Measurements from ENCODE around the gene PRKCA.
"Not testable (repeated sequence)": the region's sequence is repeated elsewhere in the genome, so short reads cannot be mapped to it uniquely, and the experiment has no call there.

Gene PRKCA

DNA sequence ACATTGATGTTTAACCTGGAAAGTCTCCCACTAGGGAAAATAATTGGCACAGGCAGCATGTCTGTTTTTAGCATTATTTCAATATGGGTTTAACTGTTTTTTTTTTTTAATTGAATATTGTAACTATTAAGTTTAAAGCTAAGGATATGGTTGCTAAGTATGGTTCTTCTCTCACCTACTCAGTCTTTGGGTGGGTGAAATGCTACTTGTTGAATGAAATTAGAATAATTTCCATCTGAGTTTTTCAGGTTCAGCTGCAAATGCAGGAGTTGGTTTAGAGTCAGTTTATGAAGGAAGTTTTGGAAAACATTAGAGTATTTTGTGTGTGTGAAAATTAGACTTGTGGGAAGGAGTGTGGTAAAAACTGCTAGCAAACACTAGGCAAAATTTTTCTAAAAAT, 93.5 kb downstream of the PRKCA start:
- no peak for DNase-seq

DNA sequence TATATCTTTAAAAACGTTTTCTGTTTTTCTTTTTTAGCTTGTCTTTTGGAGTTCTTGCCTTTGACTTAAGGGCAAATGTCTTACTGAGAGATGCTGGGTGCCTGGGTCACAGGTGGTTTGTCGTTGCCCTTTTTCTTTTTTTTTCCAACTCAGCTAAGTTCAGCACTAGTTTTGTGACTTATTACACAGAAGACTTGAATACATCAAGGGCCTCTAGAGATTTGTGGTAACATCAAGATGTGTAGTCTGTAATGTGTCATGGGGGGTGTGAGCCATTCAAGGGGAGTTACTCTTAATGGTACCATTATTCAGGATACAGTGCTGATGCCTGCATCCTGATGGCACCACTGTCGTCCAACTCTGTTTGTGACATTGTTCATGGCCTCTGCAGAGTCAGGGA, 95.1 kb downstream of the PRKCA start:
- DNase-seq, result no peak

DNA sequence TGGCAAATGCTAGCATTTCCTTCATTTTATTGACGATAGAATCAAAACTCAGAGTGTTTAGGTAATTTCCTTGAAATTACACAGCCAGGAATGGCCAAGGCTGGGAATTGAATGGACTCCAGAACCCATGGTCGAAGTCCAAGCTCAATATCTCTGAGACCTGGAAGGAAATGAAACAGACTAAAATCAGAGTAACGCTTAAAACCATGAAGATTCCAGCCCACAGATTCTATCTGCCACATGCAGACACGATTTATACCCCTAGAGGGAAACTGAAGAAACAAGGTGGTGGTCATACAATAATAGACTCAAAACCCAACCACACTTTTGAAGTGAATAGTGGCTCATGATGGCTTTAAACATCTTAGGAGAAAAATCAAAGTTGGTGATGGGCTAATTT, 95.6 kb downstream of the PRKCA start:
- DNase-seq, result no peak

DNA sequence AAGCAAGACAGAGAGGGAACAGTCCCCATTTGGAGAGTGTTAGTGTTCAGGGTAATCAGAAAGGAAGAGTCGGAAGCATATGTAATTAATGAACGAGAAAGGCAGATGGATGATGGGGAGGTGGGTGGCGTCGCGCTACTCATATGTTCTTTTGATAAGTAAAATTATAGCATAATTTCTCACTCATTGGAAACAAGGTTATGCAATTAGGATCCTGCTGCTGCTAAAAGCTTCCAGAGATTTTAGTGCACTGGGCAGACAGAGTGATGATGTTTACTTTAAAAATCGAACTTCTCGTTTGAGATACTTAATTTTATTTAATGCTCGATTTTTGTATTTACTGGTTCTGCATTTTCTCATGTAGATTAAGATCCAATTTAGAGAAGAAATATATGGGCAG, 96.2 kb downstream of the PRKCA start:
- no peak for DNase-seq

DNA sequence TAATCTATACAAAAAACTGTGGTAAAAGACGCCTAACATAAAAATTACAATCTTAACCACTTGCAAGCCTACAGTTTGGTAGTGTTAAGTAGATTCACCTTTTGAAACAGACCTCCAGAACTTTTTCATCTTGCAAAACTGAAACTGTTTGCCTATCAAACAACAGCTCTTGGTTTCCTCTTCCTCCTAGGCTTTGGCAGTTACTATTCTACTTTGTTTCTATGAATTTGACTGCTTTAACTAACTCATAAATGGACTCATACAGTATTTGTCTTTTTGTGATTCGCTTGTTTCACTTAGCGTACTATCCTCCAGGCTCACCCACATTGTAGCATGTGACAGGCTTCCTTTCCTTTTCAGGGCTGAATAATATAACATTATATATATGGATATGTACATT, 97.0 kb downstream of the PRKCA start:
- DNase-seq, result no peak

DNA sequence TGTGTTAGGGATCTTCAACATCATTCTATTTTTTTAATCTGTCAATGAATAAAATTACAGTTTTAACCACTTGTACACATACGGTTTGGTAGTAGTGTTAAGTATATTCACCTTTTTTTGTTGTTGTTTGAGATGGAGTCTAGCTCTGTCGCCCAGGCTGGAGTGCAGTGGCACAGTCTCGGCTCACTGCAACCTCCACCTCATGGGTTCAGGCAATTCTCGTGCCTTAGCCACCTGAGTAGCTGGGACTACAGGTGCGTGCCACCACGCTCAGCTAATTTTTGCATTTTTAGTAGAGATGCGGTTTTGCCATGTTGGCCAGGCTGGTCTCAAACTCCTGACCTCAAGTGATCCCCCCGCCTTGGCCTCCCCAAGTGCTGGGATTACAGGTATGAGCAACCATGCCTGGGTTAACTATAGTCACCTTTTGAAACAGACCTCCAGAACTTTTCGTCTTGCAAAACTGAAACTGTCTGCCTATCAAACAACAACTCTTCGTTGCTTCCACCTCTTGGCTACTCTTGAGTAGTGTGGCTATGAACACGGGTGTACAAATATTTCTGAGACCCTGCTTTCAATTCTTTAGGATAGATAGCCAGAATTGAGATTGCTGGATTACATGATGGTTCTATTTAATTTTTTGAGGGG, 97.8 kb downstream of the PRKCA start:
- DNase-seq, result not testable (repeated sequence)

DNA sequence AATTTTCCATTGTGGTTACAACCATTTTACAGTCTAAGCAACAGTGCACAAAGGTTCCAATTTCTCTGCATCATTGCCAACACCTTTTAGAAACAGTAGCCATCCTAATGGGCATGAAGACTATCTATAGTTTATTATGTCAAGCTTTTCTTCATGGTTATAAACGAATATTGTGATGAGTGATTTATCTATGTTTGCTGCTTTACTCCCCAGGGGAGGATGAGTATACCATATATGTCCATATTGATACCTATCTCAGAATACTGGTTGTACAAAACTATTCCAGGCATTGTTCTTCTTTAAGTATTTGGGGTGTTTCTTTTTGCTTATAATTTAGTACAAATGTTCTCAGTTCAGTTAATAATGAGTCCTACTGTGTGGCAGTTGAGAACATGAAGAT, 98.3 kb downstream of the PRKCA start:
- DNase-seq, result no peak

DNA sequence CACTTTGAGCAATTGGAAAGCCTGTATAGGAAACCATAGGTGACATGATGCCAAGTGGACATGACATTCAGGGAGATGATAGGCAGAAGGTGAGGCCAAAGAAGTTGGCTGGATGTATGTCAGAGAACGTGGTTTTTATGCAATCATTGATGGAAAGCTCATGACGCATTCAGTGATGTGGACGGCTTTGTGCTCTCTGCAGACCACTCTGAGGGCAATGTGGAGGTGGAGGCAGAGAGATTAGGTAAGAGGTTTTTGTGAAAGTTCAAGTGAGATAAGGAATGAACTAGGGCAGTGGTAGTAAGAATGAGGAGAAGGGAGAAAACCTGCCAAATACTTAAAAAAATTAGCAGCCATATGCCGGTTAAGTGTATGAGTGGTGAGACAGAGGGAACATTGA, 99.0 kb downstream of the PRKCA start:
- DNase-seq, result no peak

DNA sequence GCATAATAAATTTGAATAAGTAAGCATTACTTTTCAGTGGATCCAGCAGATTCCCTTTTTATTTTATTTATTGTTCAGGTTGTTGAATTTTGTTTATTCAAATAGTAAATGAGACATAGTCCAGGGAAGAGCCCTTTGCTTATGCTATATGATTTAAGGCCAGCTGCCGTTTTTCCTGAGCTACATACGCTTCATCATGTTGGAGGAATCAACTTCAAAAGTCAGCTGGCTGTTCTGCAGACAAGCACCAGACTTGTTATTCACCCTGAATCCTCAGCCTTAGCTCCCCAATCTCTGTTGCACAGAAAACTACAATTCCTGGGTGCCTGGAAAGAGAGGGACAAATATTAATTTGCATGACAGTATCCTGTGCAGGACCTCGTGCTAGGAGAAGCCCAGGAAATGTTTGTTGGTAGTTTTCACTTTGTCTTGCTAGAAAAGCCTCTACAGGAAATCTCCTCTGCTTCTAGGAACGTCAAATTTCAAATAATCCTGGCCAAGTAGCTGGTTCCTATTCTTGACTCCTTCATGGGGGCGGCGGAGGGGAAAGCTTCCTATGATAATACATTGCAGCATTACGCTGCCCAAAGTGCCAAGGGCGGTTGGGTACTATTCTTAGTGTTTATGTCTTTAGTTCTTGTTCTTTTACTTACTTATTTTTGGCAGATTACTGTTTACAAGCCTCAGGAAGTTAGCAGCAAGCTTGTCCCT, 101.6 kb downstream of the PRKCA start:
- no peak for DNase-seq

DNA sequence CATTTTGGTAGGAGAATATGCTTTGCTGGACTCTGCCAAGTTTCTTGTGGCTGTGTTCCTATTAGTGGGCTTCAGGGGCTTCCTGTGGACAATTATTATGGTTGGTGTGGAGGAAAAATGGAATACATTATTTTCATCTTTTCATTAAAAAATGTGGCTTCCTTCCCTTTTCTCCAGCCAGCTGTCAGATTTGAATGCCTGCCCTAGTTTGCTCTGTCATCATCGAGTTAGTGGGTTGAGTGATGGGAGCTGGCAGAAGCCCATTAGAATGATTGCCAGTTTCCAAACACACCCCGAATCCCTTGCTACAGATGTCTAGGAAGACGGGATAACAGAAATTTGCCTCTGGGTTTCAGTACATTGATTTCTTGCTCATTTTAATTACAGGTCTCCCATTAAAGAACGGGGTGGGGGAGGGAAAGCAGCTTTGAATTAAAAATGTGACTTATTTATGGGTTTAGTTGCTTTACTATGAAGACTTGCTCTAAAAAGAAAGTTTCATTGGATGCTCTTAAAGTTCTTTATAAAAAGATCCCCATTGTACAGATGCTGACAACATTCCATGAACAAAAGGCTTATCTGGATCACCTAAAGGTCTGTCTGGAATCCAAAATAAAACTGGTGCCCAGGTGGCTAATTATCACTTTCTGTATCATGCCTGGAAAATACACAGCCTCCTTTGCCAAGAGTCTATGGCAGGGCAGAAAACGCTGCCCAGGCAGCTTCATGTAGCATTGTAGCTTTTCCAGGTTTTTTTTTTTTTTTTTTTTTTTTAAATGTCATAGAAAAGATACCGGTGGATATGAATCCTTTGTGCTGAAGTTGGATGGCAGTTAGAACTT, 103.6 kb downstream of the PRKCA start:
- no peak for DNase-seq

DNA sequence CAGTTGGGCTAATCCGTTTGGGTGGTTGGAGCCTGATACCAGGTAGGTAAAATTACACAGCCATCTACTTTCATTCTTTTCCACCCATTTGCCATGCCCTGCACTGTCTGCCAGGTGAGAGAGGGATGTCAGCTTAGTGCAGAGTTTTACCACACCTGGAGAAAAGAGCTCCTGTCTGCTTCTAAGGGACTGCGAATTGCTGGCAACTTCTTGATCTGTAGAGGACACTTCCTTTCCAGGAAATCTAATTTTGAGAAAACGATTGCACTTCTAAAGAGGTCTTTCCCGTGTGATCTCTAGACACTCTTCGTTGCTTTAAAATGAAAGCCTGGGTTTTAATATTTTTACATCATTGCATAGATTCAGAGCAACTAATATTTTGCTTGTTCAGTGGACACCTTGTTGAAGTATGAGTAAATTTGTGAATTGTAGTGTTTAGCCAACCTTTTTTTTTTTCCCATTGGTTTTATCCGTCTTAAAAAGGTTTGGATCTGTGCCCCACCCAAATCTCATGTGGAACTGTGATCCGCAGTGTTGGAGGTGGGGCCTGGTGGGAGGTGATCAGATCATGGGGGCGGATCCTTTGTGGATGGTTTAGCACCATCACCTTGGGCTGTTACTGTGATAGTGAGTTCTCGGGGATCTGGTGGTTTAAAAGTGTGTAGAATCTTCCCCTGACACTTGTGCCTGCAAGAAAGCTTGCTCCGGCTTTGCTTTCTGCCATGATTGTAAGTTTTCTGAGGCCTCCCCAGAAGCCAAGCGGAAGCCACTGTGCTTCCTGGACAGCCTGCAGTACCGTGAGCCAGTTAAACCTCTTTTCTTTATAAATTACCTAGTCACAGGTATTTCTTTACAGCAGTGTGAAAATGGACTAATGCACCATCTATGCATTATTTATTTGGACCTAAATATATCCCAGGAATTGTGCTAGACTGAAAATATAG, 104.6 kb downstream of the PRKCA start:
- no peak for DNase-seq

DNA sequence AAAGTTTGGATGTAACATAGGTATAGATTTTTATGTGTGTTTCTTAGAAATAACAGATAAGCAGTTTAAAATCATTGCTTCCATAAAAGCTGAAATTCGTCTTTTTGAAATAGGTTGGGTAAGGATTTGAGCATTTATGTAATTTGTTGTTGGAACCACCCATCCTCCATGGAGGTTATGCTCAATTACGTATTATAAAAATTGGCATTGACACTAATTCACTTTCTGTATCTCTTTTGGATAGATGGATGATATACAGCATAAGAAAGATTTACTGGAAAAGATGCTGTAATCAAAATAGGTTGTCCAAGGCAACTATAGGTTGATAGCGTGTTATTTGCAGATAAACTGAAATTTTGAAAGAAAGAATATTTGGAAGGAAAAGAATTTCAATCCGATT, 105.5 kb downstream of the PRKCA start:
- no peak for DNase-seq

DNA sequence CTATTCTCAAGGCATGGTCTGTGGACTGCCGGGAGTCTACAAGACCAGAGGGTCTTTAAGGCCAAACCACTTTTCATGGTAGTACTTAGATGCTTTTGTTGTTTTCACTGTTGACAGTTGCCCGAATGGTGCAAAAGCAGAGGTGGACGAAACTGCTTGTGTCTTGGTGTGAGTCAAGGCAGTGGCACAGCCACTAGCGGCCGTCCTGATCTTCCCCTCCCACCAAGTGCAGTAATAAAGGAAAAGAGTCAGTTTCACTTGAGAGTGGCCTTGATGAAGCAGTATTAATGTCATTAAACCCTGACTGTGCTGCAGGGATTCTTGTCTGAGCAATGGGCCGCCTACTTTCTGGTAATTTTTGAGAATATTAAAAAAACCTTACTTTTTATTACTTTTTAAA, 109.1 kb downstream of the PRKCA start:
- no peak for DNase-seq

DNA sequence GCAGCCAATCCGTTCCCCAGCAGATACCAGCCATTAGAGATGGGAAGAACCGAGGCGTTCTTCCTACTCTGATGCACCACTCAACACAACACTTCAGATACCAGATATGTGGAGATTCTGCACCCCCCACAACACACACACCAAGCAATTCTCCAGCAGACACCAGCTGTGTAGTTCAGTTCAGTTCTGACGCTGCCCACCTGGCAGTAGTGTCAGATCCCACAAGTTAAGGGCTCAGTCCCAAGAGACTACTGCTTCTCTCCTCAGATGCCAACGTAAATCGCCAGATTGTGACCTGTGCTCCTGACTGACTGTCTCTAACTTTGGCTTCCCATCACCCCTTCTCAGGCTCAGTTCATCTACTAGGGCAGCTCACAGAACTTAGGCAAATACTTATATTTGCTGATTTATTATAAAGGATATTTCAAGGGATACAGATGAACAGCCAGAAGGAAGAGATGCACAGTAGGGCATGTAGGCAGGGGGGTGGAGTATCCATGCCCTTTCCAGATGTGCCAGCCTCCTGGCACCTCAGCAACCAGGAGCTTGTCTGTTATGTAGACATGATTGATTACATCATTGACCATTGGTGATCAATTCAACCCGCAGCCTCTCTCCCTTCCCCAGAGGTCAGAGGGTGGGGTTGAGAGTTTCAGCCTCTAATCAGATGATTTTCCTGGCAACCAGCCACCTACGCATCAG, 110.6 kb downstream of the PRKCA start:
- DNase-seq, result no peak

DNA sequence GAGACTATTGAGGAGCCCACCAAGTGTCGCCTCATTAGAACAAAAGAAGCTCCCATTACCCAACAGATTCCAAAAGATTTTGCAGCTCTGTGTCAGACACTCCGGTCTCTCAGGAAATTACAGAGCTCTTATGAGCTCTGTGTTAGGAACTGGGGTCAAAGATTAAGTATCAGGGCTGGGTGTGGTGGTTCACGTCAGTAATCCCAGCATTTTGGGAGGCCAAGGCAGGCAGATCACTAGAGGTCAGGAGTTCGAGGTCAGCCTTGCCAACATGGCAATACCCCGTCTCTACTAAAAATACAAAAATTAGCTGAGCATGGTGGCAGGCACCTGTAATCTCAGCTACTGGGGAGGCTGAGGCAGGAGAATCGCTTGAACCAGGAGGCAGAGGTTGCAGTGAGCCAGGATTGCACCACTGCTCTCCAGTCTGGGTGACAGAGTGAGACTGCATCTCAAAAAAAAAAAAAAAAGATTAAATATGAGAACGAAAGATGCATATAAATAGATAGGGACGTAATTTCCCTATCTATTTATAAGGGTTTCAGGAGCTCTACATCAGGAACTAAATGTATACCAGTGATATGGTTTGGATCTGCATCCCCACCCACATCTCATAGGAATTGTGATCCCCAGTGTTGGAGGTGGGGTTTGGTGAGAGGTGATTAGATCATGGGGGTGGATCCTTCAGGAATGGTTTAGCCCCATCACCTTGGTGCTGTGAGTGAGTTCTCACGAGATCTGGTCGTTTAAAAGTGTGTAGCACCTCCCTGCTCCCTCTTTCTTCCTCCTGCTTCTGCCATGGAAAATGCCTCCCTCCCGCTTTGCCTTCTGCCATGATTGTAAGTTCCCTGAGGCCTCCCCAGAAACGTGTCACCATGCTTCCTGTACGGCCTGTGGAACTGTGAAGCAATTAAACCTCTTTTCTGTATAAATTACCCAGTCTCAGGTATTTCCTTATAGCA, 111.4 kb downstream of the PRKCA start:
- DNase-seq, result no peak

DNA sequence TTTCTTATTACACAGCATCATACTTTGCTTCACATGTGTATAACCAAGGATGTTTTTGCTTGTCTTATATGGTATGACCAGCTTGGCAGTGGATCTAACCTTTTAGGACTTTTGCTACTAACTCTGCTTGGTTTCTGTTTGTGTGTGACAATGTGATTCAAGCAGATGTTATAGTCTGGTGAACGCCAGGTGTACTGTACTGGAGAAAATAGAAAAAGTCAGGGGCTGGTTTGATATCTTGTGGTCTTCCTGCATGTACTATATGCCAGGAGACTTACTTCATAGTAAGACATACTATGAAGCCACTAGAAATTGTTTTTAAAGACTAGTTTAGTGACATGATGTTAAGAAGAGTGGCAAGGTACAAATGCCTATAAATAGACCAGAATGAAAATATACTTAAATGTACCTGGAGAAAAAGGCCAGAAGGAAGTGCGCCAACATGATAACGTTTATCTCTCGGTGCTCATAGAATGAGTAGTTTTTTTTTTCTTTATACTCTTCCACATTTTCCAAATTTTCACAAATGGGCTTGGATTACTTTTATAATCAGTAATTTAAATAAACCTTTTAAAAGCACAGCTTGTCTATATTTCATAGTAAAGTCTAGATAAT, 112.3 kb downstream of the PRKCA start:
- no peak for DNase-seq

DNA sequence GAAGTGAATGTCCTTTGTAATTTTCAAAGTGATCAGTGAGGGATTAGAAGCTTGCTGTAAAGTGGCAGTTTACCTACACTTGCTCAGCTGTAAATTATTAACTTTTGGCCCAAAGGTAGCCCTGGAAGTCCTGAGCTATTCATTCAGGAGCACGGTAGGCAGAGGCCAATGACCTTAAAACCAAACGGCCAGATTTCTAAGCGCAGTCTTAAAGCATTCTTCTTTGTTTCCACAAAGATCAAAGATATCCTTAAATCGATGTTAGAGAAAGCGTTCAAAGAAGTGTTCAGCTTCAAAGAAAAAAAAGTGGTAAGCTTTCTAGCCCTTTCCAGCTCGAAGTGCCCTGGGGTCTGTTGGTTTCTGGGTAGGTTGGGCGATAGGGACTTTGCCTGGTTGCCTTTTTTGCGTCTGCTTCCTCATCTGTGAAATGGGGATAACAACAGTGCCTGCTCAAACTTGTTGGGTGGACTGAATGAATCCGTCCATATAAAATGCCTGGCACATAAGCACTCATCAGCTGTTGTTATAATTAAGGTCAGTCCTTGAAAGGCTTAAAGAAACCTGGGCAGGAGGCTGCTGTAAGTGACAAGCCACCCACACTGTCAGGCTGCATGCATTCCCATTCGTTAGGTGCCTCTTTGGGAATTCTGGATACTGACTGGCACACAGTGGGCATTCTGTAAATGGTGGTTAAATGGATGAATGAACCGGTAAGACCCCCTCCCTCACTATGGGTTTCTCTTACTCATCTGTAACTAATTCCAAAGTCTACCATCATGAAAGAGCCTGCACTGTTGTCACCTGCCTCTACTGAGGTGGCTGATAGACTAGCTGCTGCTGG, 113.2 kb downstream of the PRKCA start:
- DNase-seq, result no peak

DNA sequence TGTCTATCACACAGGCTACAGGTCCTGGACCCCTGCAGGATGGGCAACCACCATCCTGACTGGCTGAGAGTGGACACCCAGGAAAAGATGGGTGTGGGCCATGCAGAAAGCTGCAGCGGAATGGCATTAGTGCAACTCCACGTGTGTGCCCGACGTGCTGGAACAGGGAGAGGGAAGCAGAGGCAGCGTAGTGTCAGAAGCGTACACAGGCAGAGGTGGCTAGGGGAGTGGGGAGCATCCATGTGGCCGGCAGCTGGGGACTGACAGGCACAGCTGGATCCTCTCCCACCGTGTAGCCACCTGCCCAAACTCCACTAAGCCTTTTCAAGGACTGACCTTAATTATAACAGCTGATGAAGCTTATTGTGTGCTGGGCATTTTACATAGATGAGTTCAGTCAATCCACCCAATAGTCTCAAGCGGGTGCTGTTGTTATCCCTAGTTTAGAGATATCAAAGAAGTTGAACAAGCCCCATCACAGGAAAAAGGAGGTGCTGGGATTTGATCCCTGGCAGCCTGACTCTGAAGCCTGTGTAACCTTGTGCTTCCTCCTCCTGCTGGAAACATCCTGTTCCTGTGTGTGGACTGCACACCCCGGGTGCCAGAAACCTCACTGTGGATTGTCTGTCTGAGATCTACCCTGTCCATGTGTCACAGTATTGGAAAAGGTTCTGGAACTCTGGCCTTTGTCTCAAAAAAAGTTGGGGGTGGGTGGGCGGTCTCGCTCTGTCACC, 114.0 kb downstream of the PRKCA start:
- DNase-seq, result no peak

DNA sequence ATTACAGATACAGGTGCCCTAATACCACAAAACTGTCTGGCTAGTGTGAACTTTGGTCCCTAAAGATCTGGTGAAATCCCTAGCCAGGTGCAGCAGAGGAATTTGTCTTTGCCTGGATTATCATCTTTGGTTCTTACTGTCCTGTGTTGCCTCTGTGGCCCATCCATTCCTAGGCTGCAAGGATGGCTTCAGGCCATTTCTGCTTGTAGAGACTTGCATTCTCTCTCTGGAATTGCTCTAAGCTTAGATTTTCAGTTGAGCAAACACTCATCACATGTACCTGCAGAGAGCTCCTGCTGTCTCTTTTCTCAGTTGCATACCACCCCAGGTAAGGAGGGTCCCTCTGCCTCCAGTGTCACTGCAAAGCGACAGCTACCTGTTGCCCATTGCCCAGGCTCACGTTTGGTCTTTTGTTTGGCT, 114.9 kb downstream of the PRKCA start:
- DNase-seq, result no peak
